ENCODE results near the gene COMMD1.

GRCh38 chr2:62016957-62017356 lies 111.5 kb downstream of the COMMD1 start:
- TF ChIP-seq ZBTB11 (tag by site-specific recombination; conservative IDR thresholded peaks at IDR 0.05; ENCODE audit: low read depth) (no peak), ATF2 (tag by site-specific recombination; IDR thresholded peaks at IDR 0.05; ENCODE audit: low read depth) (no peak)
